HK-2 (cell line): ENCODE data around the gene NUMBL.
"Not testable (repeated sequence)": the region's sequence is repeated elsewhere in the genome, so short reads cannot be mapped to it uniquely, and the experiment has no call there.

Experiments used
- DNase-seq: peaks from one replicate; pipeline ENCODE4 v3.0.0-alpha.2; 2018; ENCODE audit not compliant: unreplicated experiment

The NUMBL gene

GRCh38 chr19:40629346-40629745, 61.1 kb downstream of the NUMBL start:
- no peak for DNase-seq

- DNase-seq: no peak
Measured at GRCh38 chr19:40627486-40628279, 62.8 kb downstream of the NUMBL start.

GRCh38 chr19:40626918-40627317, 63.5 kb downstream of the NUMBL start:
- no peak for DNase-seq

GRCh38 chr19:40625406-40626120, 64.9 kb downstream of the NUMBL start:
- DNase-seq: no peak

GRCh38 chr19:40624369-40625153, 65.9 kb downstream of the NUMBL start:
- DNase-seq: not testable (repeated sequence)

- no peak for DNase-seq
Measured at GRCh38 chr19:40623403-40624251, 66.8 kb downstream of the NUMBL start.

- no peak for DNase-seq
Measured at GRCh38 chr19:40622773-40623075, 67.7 kb downstream of the NUMBL start.

- DNase-seq: no peak
Measured at GRCh38 chr19:40621966-40622772, 68.3 kb downstream of the NUMBL start.

GRCh38 chr19:40621283-40621682, 69.2 kb downstream of the NUMBL start:
- DNase-seq: no peak

- DNase-seq: no peak
Measured at GRCh38 chr19:40620161-40620485, 70.3 kb downstream of the NUMBL start.

GRCh38 chr19:40619333-40620160, 70.9 kb downstream of the NUMBL start:
- DNase-seq: no peak

- DNase-seq: no peak
Measured at GRCh38 chr19:40617961-40618360, 72.5 kb downstream of the NUMBL start.

- DNase-seq: no peak
Measured at GRCh38 chr19:40616941-40617340, 73.5 kb downstream of the NUMBL start.

GRCh38 chr19:40616178-40616577, 74.3 kb downstream of the NUMBL start:
- DNase-seq: no peak
